OCI-M2 (cell line): ENCODE data around the gene MED27.

Experiments
- DNase-seq: peaks from one replicate; lab custom pipeline; 2025; ENCODE audit not compliant: unreplicated experiment; lab: John Stamatoyannopoulos, UW

The MED27 gene

GRCh38 chr9:131839281-131840084, 240.2 kb downstream of the MED27 start:
- peak; percentile 45 for DNase-seq

DNA sequence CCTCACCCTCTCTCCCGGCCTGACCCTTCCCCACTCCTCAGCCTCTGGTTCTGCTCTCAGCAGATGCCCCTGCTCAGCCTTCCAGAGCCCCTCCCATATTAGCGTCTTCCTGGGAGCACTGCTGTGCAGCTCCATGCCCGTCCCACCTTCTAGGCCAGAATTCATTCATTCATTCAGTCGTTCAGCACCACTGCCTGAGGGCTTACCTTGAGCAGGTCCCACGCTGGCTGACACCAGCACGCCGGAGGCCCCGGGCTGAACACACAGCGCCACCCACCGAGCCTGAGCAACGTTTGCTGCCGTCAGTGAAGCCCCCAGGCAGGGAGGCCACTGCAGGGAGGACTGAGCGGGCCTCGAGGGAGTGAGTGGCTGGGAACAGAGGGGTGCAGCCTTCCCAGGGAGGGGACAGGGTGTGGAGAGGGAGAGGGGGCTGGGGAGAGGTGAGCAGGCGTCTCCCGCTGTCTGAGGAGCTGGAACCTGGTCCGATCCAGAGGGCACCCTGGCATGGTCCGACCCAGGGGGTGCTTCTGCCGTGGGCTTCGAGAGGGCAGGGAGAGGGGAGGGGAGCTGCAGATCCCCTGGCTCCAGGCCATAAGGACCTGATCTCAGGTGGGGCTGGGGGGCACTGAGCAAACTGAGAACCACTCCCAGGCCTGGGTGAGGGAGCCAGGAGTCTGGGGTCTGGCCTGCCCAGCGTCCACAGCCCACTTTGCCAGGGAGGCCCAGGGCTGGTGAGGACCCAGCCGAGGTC, 241.0 kb downstream of the MED27 start:
- no peak for DNase-seq

- no peak for DNase-seq
These were observed 241.8 kb downstream of the MED27 start for GRCh38 chr9:131837836-131838235.

DNA sequence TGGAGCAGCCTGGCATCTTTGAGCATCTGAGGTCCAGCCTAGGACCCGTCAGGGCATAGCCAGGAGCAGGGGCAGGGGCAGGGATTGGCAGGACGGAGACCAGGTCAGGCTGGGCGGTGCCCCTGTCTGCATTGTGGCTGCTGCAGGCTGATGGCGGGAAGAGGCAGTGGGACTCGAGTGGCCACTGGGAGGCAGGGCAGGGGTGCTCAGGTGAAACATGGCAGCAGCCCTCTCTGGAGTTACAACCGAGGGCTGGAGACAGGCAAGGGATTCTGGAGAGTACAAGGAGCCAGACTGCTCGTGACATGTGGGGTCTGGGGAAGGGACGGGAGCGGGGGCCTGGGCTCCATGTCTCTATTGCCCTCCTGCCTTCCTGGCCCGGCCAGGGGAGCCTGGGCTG, 242.4 kb downstream of the MED27 start:
- DNase-seq: no peak

GRCh38 chr9:131836607-131837315, 242.9 kb downstream of the MED27 start:
- no peak for DNase-seq

- no peak for DNase-seq
These were observed 243.6 kb downstream of the MED27 start for GRCh38 chr9:131836021-131836420.

GRCh38 chr9:131835151-131835910, 244.3 kb downstream of the MED27 start:
- DNase-seq: no peak

GRCh38 chr9:131834721-131835120, 244.9 kb downstream of the MED27 start:
- DNase-seq: no peak

- no peak for DNase-seq
These were observed 245.8 kb downstream of the MED27 start for GRCh38 chr9:131833906-131834305.

- DNase-seq: no peak
These were observed 246.6 kb downstream of the MED27 start for GRCh38 chr9:131833083-131833482.

- no peak for DNase-seq
These were observed 248.1 kb downstream of the MED27 start for GRCh38 chr9:131831380-131832165.

- no peak for DNase-seq
These were observed 251.8 kb downstream of the MED27 start for GRCh38 chr9:131827821-131828369.

DNA sequence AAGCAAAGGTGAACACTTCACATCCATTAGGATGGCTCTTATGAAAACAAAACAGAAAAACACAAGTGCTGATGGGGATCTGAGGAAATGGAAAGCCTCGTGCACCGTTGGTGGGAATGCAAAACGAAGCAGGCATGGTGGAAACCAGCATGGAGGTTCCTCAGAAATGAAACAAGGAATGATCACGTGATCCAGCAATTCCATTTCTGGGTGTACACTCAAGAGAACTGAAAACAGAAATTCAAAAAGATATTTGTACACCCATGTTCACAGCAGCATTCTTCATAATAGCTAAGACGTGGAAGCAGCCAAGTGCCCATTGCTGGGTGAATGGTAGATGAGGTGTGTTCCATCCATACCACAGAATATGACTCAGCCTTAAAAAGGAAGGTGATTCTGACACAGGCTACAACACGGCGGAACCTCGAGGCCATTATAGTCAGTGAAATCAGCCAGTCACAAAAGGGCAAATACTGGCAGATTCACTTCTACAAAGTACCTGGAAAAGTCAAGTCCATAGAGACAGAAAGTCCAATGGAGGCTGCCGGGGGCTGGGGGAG, 252.6 kb downstream of the MED27 start:
- no peak for DNase-seq

GRCh38 chr9:131826053-131826452, 253.6 kb downstream of the MED27 start:
- no peak for DNase-seq

DNA sequence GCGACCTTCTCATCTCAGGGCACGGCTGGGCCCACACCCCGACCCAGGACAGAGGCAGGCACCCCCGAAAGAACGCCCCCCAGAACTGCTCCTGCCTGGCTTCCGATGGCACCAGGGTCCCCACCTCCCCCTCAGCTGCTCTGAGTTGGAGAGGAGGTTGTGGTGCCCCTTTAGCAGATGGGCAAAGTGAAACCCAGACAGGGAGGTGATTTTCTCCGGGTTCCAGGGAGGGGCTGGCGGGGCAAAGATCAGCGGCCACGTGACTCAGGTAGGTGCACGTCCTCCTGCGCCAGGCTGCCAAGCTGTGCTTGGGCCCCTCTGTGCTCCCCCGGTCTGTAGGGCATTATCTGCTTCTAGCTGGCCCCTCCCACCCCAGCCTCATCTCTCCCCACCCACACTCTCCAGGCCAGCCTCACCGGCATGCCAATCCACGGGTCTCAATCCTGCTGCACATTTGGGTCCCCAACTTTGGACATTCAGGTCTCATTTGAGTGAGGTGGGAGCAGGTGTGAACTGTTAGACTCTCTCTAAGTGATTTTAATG, 254.6 kb downstream of the MED27 start:
- no peak for DNase-seq

DNA sequence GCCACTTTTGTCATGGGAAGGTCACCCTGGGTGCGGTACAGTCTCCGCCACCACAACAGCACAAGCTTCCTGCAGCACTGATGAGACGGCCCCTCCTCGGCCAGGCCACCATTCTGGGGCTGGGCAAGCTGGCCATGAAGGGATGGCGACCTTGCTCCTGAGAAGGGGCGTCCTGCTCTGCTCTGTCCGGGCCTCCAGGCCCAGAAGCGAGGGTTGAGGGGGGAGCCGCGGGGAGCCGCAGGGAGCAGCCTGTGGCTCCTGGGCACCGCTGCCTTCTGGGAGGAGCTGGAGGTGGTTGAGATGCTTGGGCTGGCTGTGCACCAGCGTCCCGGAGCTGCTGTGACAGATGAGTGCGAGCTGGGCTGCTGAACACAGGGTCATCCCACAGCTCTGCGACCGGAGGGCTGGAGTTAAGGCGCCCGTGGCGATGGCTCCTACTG, 255.5 kb downstream of the MED27 start:
- DNase-seq: no peak

DNA sequence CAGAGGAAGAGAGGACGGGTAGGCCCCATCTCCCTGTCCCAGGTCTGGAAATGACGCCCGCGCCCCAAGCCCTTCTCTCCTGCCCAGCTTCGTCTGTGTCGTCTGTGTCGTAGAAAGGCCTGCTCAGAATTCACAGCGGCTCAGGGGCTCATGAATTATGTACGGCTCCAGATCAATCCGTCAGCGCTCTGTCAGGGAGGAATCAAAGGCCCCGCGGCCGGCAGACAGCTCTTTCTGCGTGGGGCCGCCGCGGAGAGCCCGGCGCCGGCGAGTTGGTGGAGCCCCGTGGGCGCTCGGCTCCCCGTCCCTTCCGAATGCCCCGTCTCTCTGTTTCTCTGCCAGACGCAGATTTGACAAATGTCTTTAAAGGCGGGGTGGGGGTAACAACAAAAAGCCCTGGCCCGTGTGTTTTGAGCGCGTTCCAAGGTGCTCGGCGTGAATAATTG, 255.9 kb downstream of the MED27 start:
- no peak for DNase-seq

GRCh38 chr9:131818089-131818488, 261.6 kb downstream of the MED27 start:
- DNase-seq: no peak

DNA sequence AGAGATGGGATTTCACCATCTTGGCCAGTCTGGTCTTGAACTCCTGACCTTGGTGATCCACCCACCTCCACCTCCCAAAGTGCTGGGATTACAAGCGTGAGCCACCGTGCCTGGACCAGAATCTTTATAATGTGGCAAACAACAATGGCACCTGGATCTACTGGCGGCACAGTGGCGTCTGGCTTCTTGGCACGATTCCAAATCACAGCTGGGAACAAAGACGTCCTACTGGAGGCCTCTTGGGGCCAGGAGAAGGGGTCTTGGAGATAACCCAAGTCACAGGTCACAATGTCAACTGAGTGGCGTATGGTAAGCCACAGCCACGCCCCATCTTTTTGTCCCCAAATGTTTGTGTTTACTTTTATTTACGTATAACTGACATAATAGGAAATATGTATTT, 262.0 kb downstream of the MED27 start:
- no peak for DNase-seq
